Stimulated activated CD8-positive, alpha-beta memory T cell treated with anti-CD3 and anti-CD28 coated beads, Interleukin-7, amount 100 ng/mL, for 1 hour (primary cell): ENCODE measurements around the gene TBC1D1.

Experiments used
- DNase-seq, 2 donors: peaks; one replicate each; pipeline ENCODE4 v3.0.0-alpha.2; 2020; ENCODE audit warnings: low read depth in 2 of 2

Gene TBC1D1

GRCh38 chr4:38080061-38080974 is 189.4 kb downstream of the TBC1D1 start:
- DNase-seq: no peak

GRCh38 chr4:38082021-38082420 is 191.1 kb downstream of the TBC1D1 start:
- DNase-seq: no peak

GRCh38 chr4:38082424-38083385 is 191.8 kb downstream of the TBC1D1 start:
- no peak for DNase-seq

- no peak for DNase-seq
Measured at GRCh38 chr4:38084877-38085711, 194.2 kb downstream of the TBC1D1 start.

GRCh38 chr4:38085751-38086150 is 194.9 kb downstream of the TBC1D1 start:
- DNase-seq: no peak

GRCh38 chr4:38086151-38086848 is 195.4 kb downstream of the TBC1D1 start:
- DNase-seq: no peak

GRCh38 chr4:38086849-38087226 is 196.0 kb downstream of the TBC1D1 start:
- no peak for DNase-seq

GRCh38 chr4:38088321-38088720 is 197.4 kb downstream of the TBC1D1 start:
- no peak for DNase-seq

- DNase-seq: no peak
Measured at GRCh38 chr4:38089961-38090360, 199.1 kb downstream of the TBC1D1 start.

- DNase-seq: no peak
Measured at GRCh38 chr4:38090455-38091246, 199.8 kb downstream of the TBC1D1 start.

- no peak for DNase-seq
Measured at GRCh38 chr4:38091636-38092035, 200.8 kb downstream of the TBC1D1 start.

- no peak for DNase-seq
Measured at GRCh38 chr4:38092701-38093100, 201.8 kb downstream of the TBC1D1 start.

GRCh38 chr4:38094419-38094818 is 203.5 kb downstream of the TBC1D1 start:
- no peak for DNase-seq

- DNase-seq: no peak
Measured at GRCh38 chr4:38095691-38096090, 204.8 kb downstream of the TBC1D1 start.

GRCh38 chr4:38097818-38098217 is 206.9 kb downstream of the TBC1D1 start:
- DNase-seq: no peak

- no peak for DNase-seq
Measured at GRCh38 chr4:38099020-38099600, 208.2 kb downstream of the TBC1D1 start.

- DNase-seq: no peak
Measured at GRCh38 chr4:38099908-38100407, 209.1 kb downstream of the TBC1D1 start.

- DNase-seq: no peak
Measured at GRCh38 chr4:38100474-38101255, 209.8 kb downstream of the TBC1D1 start.

GRCh38 chr4:38101563-38101962 is 210.7 kb downstream of the TBC1D1 start:
- no peak for DNase-seq
